CD4-positive, alpha-beta T cell (primary cell): ENCODE data around the gene PGS1. TPM values are rescaled to one million over a fixed set of nuclear protein-coding genes. Genes with fewer than 3 reads are reported as not detected.

Experiments used
- ATAC-seq: fragments of 200-7000 bp; cut with Tn5 transposase; one replicate; pipeline ENCODE4 v1.10.0; 2022; ENCODE audit warnings: mild to moderate bottlenecking; ENCODE audit not compliant: poor library complexity
- CTCF ChIA-PET: fragments of 350-600 bp; sonication (Branson Sonifier 250); formaldehyde crosslinking; loops from one replicate; lab custom pipeline; 2021; ENCODE audit warnings: antibody characterized with exemption, inconsistent platforms; lab: Charles Lee
- POLR2A ChIA-PET: fragments of 350-600 bp; sonication (Branson Sonifier 250); formaldehyde crosslinking; loops from one replicate; lab custom pipeline; 2021; ENCODE audit warnings: antibody characterized with exemption, inconsistent platforms; lab: Charles Lee
- DNase-seq, 14 experiments: peaks; one replicate each; pipeline ENCODE4 v3.0.0-alpha.2; 2013 to 2020; ENCODE audit warnings: mixed read lengths in 2 of 14
- H3K27ac ChIP-seq, 2 donors: one replicate each; pipeline versions ENCODE4 v1.5.1 to v1.7.0; 2013; ENCODE audit warnings: low read length in 2 of 2, low read depth in 1 of 2, mild to moderate bottlenecking in 1 of 2
- H3K27me3 ChIP-seq, 2 experiments: 1 replicate in 1 of 2; 2 replicates in 1 of 2; pipeline versions ENCODE4 v1.6.1 to v1.7.0; 2013; ENCODE audit warnings: low read length in 2 of 2, control low read depth in 1 of 2, mild to moderate bottlenecking in 1 of 2, moderate library complexity in 1 of 2; ENCODE audit not compliant: insufficient read depth in 2 of 2, control insufficient read depth in 1 of 2
- H3K36me3 ChIP-seq: one replicate; pipeline ENCODE4 v1.6.1; 2013; ENCODE audit warnings: low read length, control low read depth; ENCODE audit not compliant: insufficient read depth
- H3K4me1 ChIP-seq: one replicate; pipeline ENCODE4 v1.6.1; 2013; ENCODE audit warnings: low read length, control low read depth; ENCODE audit not compliant: insufficient read depth
- H3K4me3 ChIP-seq: one replicate; pipeline ENCODE4 v1.5.1; 2013; ENCODE audit warnings: mild to moderate bottlenecking, low read length, moderate library complexity
- H3K9me3 ChIP-seq, 2 experiments: 1 replicate in 1 of 2; 2 replicates in 1 of 2; pipeline versions ENCODE4 v1.6.1 to v1.7.0; 2013; ENCODE audit warnings: low read length in 2 of 2, mild to moderate bottlenecking in 2 of 2, control low read depth in 1 of 2, moderate library complexity in 1 of 2; ENCODE audit not compliant: control insufficient read depth in 1 of 2, insufficient read depth in 1 of 2
- H3K27ac Mint-ChIP-seq: one replicate; pipeline ENCODE4 v1.8.0; 2020; ENCODE audit warnings: mixed read lengths
- H3K27me3 Mint-ChIP-seq: one replicate; pipeline ENCODE4 v1.8.0; 2021; ENCODE audit warnings: mixed read lengths
- H3K36me3 Mint-ChIP-seq: one replicate; pipeline ENCODE4 v1.8.0; 2021; ENCODE audit warnings: low read depth, mixed read lengths
- H3K4me1 Mint-ChIP-seq: one replicate; pipeline ENCODE4 v1.8.0; 2021; ENCODE audit warnings: low read depth, mixed read lengths
- H3K4me3 Mint-ChIP-seq: one replicate; pipeline ENCODE4 v1.8.0; 2020; ENCODE audit warnings: mild to moderate bottlenecking, mixed read lengths
- H3K9me3 Mint-ChIP-seq: one replicate; pipeline ENCODE4 v1.8.0; 2020; ENCODE audit warnings: mixed read lengths
- CTCF ChIP-seq: fragments of 200-600 bp; IDR thresholded peaks from one replicate; pipeline ENCODE4 v1.8.0; 2022; ENCODE audit warnings: antibody characterized with exemption, mild to moderate bottlenecking
- intact Hi-C, 2 experiments: fragments of 100-400 bp; cut with DNase I in 1 of 2; cut with micrococcal nuclease in 1 of 2; formaldehyde crosslinking; loops; one replicate each; pipeline versions ENCODE4 v1.15.1 to v1.9.0; 2023 to 2025; cut with DNase I, micrococcal nuclease
- total RNA-seq, 174 experiments: library from RNA in 2 of 174; stranded (reverse) in 2 of 174; gene quantifications; one replicate each; pipeline ENCODE4 v1.2.3 and lab custom pipeline; 2021 to 2026

PGS1 gene
- total RNA-seq, 2 experiments from 2014 or later = 40.9 to 45.3 TPM

GRCh38 chr17:78466786-78467715 is 88.6 kb downstream of the PGS1 start:
- no peaks in the 10 kb centered on the region for H3K36me3 Mint-ChIP-seq
- H3K9me3 ChIP-seq = peaks cover 0 to 10% of the 10 kb centered on the region in 2 experiments
- DNase-seq (no peak), ATAC-seq (no peak)
- H3K27me3 Mint-ChIP-seq = no peaks in the 10 kb centered on the region
- no peak overlapping the region for H3K4me3 Mint-ChIP-seq
- H3K4me1 ChIP-seq = no peaks in the 10 kb centered on the region
- intact Hi-C loops = no loop called here
- H3K27ac Mint-ChIP-seq = no peak overlapping the region
- no peak for TF ChIP-seq CTCF
- H3K4me3 ChIP-seq = no peak overlapping the region
- H3K9me3 Mint-ChIP-seq = no peaks in the 10 kb centered on the region
- H3K4me1 Mint-ChIP-seq = no peaks in the 10 kb centered on the region
- no peaks in the 10 kb centered on the region for H3K27me3 ChIP-seq
- no peaks in the 10 kb centered on the region for H3K36me3 ChIP-seq
- CTCF ChIA-PET = no interaction called here
- no peak overlapping the region for H3K27ac ChIP-seq
- POLR2A ChIA-PET = no interaction called here

- no peaks in the 10 kb centered on the region for H3K4me1 Mint-ChIP-seq
- no peak overlapping the region for H3K4me3 ChIP-seq
- DNase-seq (no peak), ATAC-seq (no peak)
- H3K4me3 Mint-ChIP-seq = no peak overlapping the region
- H3K4me1 ChIP-seq = no peaks in the 10 kb centered on the region
- no peaks in the 10 kb centered on the region for H3K36me3 ChIP-seq
- no peaks in the 10 kb centered on the region for H3K27me3 ChIP-seq
- no peaks in the 10 kb centered on the region for H3K9me3 Mint-ChIP-seq
- no peak overlapping the region for H3K27ac ChIP-seq
- H3K27me3 Mint-ChIP-seq = peaks cover 5% of the 10 kb centered on the region
- no peak overlapping the region for H3K27ac Mint-ChIP-seq
- POLR2A ChIA-PET = no interaction called here
- H3K36me3 Mint-ChIP-seq = no peaks in the 10 kb centered on the region
- intact Hi-C loops = no loop called here
- CTCF ChIA-PET = no interaction called here
- TF ChIP-seq CTCF = no peak
- H3K9me3 ChIP-seq = peaks cover 0 to 10% of the 10 kb centered on the region in 2 experiments
Measured at GRCh38 chr17:78468366-78468765, 89.9 kb downstream of the PGS1 start.

- Histone ChIP-seq H3K27ac (no peak overlapping the region), H3K4me3 (no peak overlapping the region), H3K36me3 (no peaks in the 10 kb centered on the region), H3K27me3 (no peaks in the 10 kb centered on the region), H3K4me1 (peaks cover 3% of the 10 kb centered on the region), H3K9me3 (peaks cover 0 to 8% of the 10 kb centered on the region in 2 experiments)
- intact Hi-C loops = no loop called here
- Mint-ChIP-seq H3K27ac (no peak overlapping the region), H3K9me3 (no peaks in the 10 kb centered on the region), H3K4me1 (no peaks in the 10 kb centered on the region), H3K4me3 (no peak overlapping the region), H3K36me3 (no peaks in the 10 kb centered on the region), H3K27me3 (peaks cover 5% of the 10 kb centered on the region)
- ChIA-PET POLR2A (no interaction called here), CTCF (no interaction called here)
- no peak for TF ChIP-seq CTCF
- ATAC-seq (no peak), DNase-seq (no peak)
Measured at GRCh38 chr17:78469443-78469842, 91.0 kb downstream of the PGS1 start.
